GM12878 (cell line): Measurements from ENCODE around the gene MFAP2. TPM values are rescaled to one million over a fixed set of nuclear protein-coding genes. Genes with fewer than 3 reads are reported as not detected.

Experiments
- ATAC-seq: fragments of 200-7000 bp; cut with Tn5 transposase; 3 replicates; pipeline ENCODE4 v1.9.1; 2020; ENCODE audit warnings: mild to moderate bottlenecking, moderate library complexity
- BruUV-seq: library from RNA; stranded (reverse); fragments of 400-500 nt; replicated peaks from 2 replicates; lab custom pipeline; 2021; lab: Mats Ljungman, UMichigan
- CTCF ChIA-PET: fragments of 300-600 bp; sonication (Branson Sonifier 250); formaldehyde crosslinking; extraction: SDS; loops from one replicate; lab custom pipeline; 2021; ENCODE audit warnings: inconsistent platforms; lab: Yijun Ruan, JAX
- POLR2A ChIA-PET: fragments of 350-600 bp; formaldehyde crosslinking; extraction: SDS; loops from one replicate; lab custom pipeline; 2021; ENCODE audit warnings: inconsistent platforms; lab: Charles Lee
- RAD21 ChIA-PET: fragments of 300-600 bp; sonication (Branson Sonifier 250); formaldehyde crosslinking; loops from one replicate; lab custom pipeline; 2023; ENCODE audit warnings: antibody characterized with exemption; ENCODE audit not compliant: unreplicated experiment; lab: Charles Lee
- SMC1A ChIA-PET: fragments of 300-600 bp; sonication (Branson Sonifier 250); formaldehyde crosslinking; loops from one replicate; lab custom pipeline; 2023; ENCODE audit not compliant: unreplicated experiment, uncharacterized antibody; lab: Charles Lee
- DNase-seq: peaks from one replicate; pipeline ENCODE4 v3.0.0-alpha.2; 2011; ENCODE audit warnings: low read depth, low spot score
- FAIRE-seq: peaks from 3 replicates; lab custom pipeline; 2011; peaks lifted over from hg19 to GRCh38; lab: Jason Lieb, UNC
- H2AFZ ChIP-seq: 2 replicates; pipeline ENCODE4 v1.6.0; 2011; ENCODE audit warnings: low read depth, low read length, control low read depth; ENCODE audit not compliant: control insufficient read depth
- H3K27ac ChIP-seq: 2 replicates; pipeline ENCODE4 v1.5.1; 2011; ENCODE audit warnings: control low read depth; ENCODE audit not compliant: control insufficient read depth, insufficient read depth
- H3K27me3 ChIP-seq, 2 experiments: replicated peaks in 1 of 2; 2 replicates each; pipeline versions ENCODE4 v1.6.0 to v1.6.1; 2011; ENCODE audit warnings: low read length in 1 of 2; ENCODE audit not compliant: control insufficient read depth in 2 of 2, insufficient read depth in 2 of 2
- H3K36me3 ChIP-seq, 2 experiments: 2 replicates each; pipeline ENCODE4 v1.5.1; 2011; ENCODE audit warnings: low read length in 1 of 2; ENCODE audit not compliant: control insufficient read depth in 2 of 2, insufficient read depth in 2 of 2
- H3K4me1 ChIP-seq: 2 replicates; pipeline ENCODE4 v1.6.1; 2011; ENCODE audit warnings: mild to moderate bottlenecking, low read length, moderate library complexity, mixed read lengths; ENCODE audit not compliant: control insufficient read depth, insufficient read depth
- H3K4me2 ChIP-seq: 2 replicates; pipeline ENCODE4 v1.6.0; 2011; ENCODE audit warnings: control low read depth; ENCODE audit not compliant: control insufficient read depth, insufficient read depth
- H3K4me3 ChIP-seq: fragments of 200-600 bp; sonication (generic); 2 replicates; pipeline ENCODE4 v1.5.1; 2016
- H3K79me2 ChIP-seq: 2 replicates; pipeline ENCODE4 v1.6.0; 2011; ENCODE audit warnings: low read length; ENCODE audit not compliant: control insufficient read depth, insufficient read depth
- H3K9ac ChIP-seq: 2 replicates; pipeline ENCODE4 v1.8.0; 2011; ENCODE audit warnings: low read length, control low read depth, mixed read lengths; ENCODE audit not compliant: control insufficient read depth, insufficient read depth
- H3K9me3 ChIP-seq: replicated peaks from 3 replicates; pipeline ENCODE4 v1.5.1; 2011; ENCODE audit warnings: mild to moderate bottlenecking, low read length; ENCODE audit not compliant: control insufficient read depth, insufficient read depth
- H4K20me1 ChIP-seq: 2 replicates; pipeline ENCODE4 v1.6.0; 2011; ENCODE audit not compliant: control insufficient read depth, insufficient read depth
- ATF7 ChIP-seq: fragments of 450-650 bp; IDR thresholded peaks from 2 replicates; pipeline ENCODE4 v1.6.1; 2016; ENCODE audit warnings: low read depth, mild to moderate bottlenecking
- GATAD2B ChIP-seq: fragments of 450-650 bp; conservative IDR thresholded peaks from 2 replicates; pipeline ENCODE4 v1.6.1; 2017; ENCODE audit warnings: low read depth, mild to moderate bottlenecking, moderate library complexity
- HDGF ChIP-seq: fragments of 450-650 bp; IDR thresholded peaks from 2 replicates; pipeline ENCODE4 v1.6.1; 2016; ENCODE audit warnings: antibody characterized with exemption
- KDM1A ChIP-seq: fragments of 200-600 bp; sonication (generic); IDR thresholded peaks from 2 replicates; pipeline ENCODE4 v1.6.1; 2016; ENCODE audit warnings: borderline replicate concordance
- MTA2 ChIP-seq: fragments of 450-650 bp; IDR thresholded peaks from 2 replicates; pipeline ENCODE4 v1.6.1; 2016; ENCODE audit warnings: low read depth, mild to moderate bottlenecking, moderate library complexity
- NFIC ChIP-seq: IDR thresholded peaks from 2 replicates; pipeline ENCODE4 v1.6.1; 2012; ENCODE audit warnings: low read depth, mild to moderate bottlenecking, inconsistent platforms, low read length, moderate library complexity
- NRF1 ChIP-seq: conservative IDR thresholded peaks from 2 replicates; pipeline ENCODE4 v1.6.1; 2011; ENCODE audit warnings: mild to moderate bottlenecking, low read depth, low read length, improper control_type of control experiment
- RFX5 ChIP-seq: IDR thresholded peaks from 2 replicates; pipeline ENCODE4 v1.6.1; 2011; ENCODE audit warnings: low read depth, low read length, improper control_type of control experiment
- SREBF1 ChIP-seq: IDR thresholded peaks from 2 replicates; pipeline ENCODE4 v1.6.1; 2012; ENCODE audit warnings: mild to moderate bottlenecking, low read length
- SREBF2 ChIP-seq: IDR thresholded peaks from 2 replicates; pipeline ENCODE4 v1.6.1; 2012; ENCODE audit warnings: mild to moderate bottlenecking, low read length
- STAT3 ChIP-seq: IDR thresholded peaks from 2 replicates; pipeline ENCODE4 v1.6.1; 2011; ENCODE audit warnings: low read depth, low read length, improper control_type of control experiment
- WGBS: methylation state at CpG from one replicate; pipeline ENCODE4 v1.1.6; 2016; ENCODE audit warnings: low lambda C conversion rate; ENCODE audit not compliant: insufficient replicate concordance, insufficient coverage; ENCODE audit errors: missing lambda C conversion rate; 5-methylcytosine and 5-hydroxymethylcytosine counted together
- in situ Hi-C: fragments of 300-500 bp; cut with MboI; formaldehyde crosslinking; loops from 9 replicates; pipeline ENCODE4 v1.14.3; 2018; ENCODE audit warnings: mixed read lengths
- intact Hi-C: fragments of 100-400 bp; cut with micrococcal nuclease; formaldehyde crosslinking; loops from one replicate; pipeline ENCODE4 v1.14.2; 2022; ENCODE audit not compliant: unreplicated experiment
- polyA plus RNA-seq, 11 experiments: library from polyadenylated mRNA; depleted of rRNA in 4 of 11; unstranded in 6 of 11; stranded (reverse) in 5 of 11; fragments of >200 nt; fragmentation: Nextera tagmentation in 4 of 11; fragmentation: Illumina TruSeq in 1 of 11; extraction: Ambion mirVana in 4 of 11; extraction: Trizol in 1 of 11; gene quantifications; 1 replicate in 1 of 11; 2 replicates in 10 of 11; pipeline versions ENCODE4 v1.2.1 to v1.2.3, GENCODE V29; 2011 to 2016; ENCODE audit warnings: inconsistent platforms in 2 of 11, missing spikeins in 2 of 11, low read depth in 1 of 11
- total RNA-seq, 4 experiments: library from RNA; depleted of rRNA in 3 of 4; stranded (reverse); fragments of >200 nt in 3 of 4; fragmentation: Illumina TruSeq in 1 of 4; extraction: Trizol in 1 of 4; gene quantifications; 2 replicates each; pipeline versions ENCODE4 v1.2.1 to v1.2.3, GENCODE V29; 2013 to 2021
- TF ChIP-seq, protein P1 (sequence below): IDR thresholded peaks from 2 replicates; pipeline ENCODE4 v1.6.1; 2011; ENCODE audit warnings: mild to moderate bottlenecking, low read depth, low read length, moderate library complexity; ENCODE audit not compliant: insufficient replicate concordance
- TF ChIP-seq, protein P2 (sequence below): fragments of 450-650 bp; IDR thresholded peaks from 2 replicates; pipeline ENCODE4 v1.6.1; 2017; ENCODE audit warnings: mild to moderate bottlenecking, moderate library complexity
- TF ChIP-seq, protein P3 (sequence below): fragments of 450-650 bp; IDR thresholded peaks from 2 replicates; pipeline ENCODE4 v1.6.1; 2016; ENCODE audit warnings: mild to moderate bottlenecking
- TF ChIP-seq, protein P4 (sequence below): fragments of 150-350 bp; IDR thresholded peaks from 2 replicates; pipeline ENCODE4 v1.6.1; 2016; ENCODE audit warnings: low read depth, low read length

Gene MFAP2
- total and polyA plus RNA-seq, 10 of the 15 experiments (the other 5 are each of a cell fraction or from before 2014, with no cell fraction given): 0.16 TPM; not detected in 9

DNA sequence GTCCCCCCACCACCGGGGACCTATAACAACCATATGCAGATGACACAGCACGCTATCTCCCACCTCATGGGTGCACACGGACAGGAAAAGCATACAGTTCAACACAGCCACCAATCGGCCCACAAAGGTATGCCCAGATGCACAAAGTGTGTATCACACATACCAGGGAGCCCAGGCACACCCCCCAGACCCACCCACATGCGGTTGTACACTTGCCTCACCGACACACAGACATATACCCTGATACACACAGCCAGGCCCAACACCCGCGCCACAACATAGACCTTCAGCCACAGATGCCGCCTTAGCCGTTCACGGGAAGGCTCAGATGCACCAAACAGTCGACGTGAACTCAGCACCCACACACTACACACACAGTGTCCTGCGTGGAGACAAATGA is 53.2 kb downstream of the MFAP2 start:
- Histone ChIP-seq H3K4me2 (no peak overlapping the region), H3K36me3 (no peaks in the 10 kb centered on the region), H3K9ac (no peak overlapping the region), H3K4me3 (no peak overlapping the region), H2AFZ (no peak overlapping the region), H4K20me1 (no peaks in the 10 kb centered on the region), H3K79me2 (no peaks in the 10 kb centered on the region), H3K27ac (no peak overlapping the region), H3K4me1 (no peaks in the 10 kb centered on the region), H3K27me3 (no peaks in the 10 kb centered on the region), H3K9me3 (no peaks in the 10 kb centered on the region)
- WGBS: 59% methylated on average over 14 of the region's 14 CpGs
- no TSS peak for BruUV-seq
- ATAC-seq: no peak
- RAD21 ChIA-PET: no interaction called here
- no peak for FAIRE-seq
- in situ Hi-C loops: no loop called here
- CTCF ChIA-PET: no interaction called here
- SMC1A ChIA-PET: no interaction called here
- no peak for DNase-seq
- POLR2A ChIA-PET: no interaction called here
- intact Hi-C loops: no loop called here
- no peak for TF ChIP-seq STAT3
- TF ChIP-seq, protein P1, sequence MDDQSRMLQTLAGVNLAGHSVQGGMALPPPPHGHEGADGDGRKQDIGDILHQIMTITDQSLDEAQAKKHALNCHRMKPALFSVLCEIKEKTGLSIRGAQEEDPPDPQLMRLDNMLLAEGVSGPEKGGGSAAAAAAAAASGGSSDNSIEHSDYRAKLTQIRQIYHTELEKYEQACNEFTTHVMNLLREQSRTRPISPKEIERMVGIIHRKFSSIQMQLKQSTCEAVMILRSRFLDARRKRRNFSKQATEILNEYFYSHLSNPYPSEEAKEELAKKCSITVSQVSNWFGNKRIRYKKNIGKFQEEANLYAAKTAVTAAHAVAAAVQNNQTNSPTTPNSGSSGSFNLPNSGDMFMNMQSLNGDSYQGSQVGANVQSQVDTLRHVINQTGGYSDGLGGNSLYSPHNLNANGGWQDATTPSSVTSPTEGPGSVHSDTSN: no peak
- no peak for TF ChIP-seq SREBF1
- no peak for TF ChIP-seq MTA2
- no peak for TF ChIP-seq NRF1
- no peak for TF ChIP-seq SREBF2
- no peak for TF ChIP-seq RFX5
- TF ChIP-seq ATF7: no peak
- TF ChIP-seq NFIC: no peak
- no peak for TF ChIP-seq GATAD2B
- TF ChIP-seq, protein P2, sequence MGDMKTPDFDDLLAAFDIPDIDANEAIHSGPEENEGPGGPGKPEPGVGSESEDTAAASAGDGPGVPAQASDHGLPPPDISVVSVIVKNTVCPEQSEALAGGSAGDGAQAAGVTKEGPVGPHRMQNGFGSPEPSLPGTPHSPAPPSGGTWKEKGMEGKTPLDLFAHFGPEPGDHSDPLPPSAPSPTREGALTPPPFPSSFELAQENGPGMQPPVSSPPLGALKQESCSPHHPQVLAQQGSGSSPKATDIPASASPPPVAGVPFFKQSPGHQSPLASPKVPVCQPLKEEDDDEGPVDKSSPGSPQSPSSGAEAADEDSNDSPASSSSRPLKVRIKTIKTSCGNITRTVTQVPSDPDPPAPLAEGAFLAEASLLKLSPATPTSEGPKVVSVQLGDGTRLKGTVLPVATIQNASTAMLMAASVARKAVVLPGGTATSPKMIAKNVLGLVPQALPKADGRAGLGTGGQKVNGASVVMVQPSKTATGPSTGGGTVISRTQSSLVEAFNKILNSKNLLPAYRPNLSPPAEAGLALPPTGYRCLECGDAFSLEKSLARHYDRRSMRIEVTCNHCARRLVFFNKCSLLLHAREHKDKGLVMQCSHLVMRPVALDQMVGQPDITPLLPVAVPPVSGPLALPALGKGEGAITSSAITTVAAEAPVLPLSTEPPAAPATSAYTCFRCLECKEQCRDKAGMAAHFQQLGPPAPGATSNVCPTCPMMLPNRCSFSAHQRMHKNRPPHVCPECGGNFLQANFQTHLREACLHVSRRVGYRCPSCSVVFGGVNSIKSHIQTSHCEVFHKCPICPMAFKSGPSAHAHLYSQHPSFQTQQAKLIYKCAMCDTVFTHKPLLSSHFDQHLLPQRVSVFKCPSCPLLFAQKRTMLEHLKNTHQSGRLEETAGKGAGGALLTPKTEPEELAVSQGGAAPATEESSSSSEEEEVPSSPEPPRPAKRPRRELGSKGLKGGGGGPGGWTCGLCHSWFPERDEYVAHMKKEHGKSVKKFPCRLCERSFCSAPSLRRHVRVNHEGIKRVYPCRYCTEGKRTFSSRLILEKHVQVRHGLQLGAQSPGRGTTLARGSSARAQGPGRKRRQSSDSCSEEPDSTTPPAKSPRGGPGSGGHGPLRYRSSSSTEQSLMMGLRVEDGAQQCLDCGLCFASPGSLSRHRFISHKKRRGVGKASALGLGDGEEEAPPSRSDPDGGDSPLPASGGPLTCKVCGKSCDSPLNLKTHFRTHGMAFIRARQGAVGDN: no peak
- TF ChIP-seq KDM1A: no peak
- TF ChIP-seq, protein P3, sequence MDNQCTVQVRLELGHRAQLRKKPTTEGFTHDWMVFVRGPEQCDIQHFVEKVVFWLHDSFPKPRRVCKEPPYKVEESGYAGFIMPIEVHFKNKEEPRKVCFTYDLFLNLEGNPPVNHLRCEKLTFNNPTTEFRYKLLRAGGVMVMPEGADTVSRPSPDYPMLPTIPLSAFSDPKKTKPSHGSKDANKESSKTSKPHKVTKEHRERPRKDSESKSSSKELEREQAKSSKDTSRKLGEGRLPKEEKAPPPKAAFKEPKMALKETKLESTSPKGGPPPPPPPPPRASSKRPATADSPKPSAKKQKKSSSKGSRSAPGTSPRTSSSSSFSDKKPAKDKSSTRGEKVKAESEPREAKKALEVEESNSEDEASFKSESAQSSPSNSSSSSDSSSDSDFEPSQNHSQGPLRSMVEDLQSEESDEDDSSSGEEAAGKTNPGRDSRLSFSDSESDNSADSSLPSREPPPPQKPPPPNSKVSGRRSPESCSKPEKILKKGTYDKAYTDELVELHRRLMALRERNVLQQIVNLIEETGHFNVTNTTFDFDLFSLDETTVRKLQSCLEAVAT: no peak
- no peak for TF ChIP-seq HDGF
- TF ChIP-seq, protein P4, sequence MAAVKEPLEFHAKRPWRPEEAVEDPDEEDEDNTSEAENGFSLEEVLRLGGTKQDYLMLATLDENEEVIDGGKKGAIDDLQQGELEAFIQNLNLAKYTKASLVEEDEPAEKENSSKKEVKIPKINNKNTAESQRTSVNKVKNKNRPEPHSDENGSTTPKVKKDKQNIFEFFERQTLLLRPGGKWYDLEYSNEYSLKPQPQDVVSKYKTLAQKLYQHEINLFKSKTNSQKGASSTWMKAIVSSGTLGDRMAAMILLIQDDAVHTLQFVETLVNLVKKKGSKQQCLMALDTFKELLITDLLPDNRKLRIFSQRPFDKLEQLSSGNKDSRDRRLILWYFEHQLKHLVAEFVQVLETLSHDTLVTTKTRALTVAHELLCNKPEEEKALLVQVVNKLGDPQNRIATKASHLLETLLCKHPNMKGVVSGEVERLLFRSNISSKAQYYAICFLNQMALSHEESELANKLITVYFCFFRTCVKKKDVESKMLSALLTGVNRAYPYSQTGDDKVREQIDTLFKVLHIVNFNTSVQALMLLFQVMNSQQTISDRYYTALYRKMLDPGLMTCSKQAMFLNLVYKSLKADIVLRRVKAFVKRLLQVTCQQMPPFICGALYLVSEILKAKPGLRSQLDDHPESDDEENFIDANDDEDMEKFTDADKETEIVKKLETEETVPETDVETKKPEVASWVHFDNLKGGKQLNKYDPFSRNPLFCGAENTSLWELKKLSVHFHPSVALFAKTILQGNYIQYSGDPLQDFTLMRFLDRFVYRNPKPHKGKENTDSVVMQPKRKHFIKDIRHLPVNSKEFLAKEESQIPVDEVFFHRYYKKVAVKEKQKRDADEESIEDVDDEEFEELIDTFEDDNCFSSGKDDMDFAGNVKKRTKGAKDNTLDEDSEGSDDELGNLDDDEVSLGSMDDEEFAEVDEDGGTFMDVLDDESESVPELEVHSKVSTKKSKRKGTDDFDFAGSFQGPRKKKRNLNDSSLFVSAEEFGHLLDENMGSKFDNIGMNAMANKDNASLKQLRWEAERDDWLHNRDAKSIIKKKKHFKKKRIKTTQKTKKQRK: no peak
